Measurements from ENCODE around the gene PPP1R9B.

- no peak for TF ChIP-seq POLR2A (IDR thresholded peaks at IDR 0.05)
- no peak for TF ChIP-seq CTCF (IDR thresholded peaks at IDR 0.05)
Observed at GRCh38 chr17:50181591-50182560, 31.4 kb upstream of the PPP1R9B start.

All from uterus (tissue), 2 donors.